ENCODE data around the gene CCDC60. TPM values are rescaled to one million over a fixed set of nuclear protein-coding genes. Genes with fewer than 3 reads are reported as not detected.
"Not testable (repeated sequence)": the region's sequence is repeated elsewhere in the genome, so short reads cannot be mapped to it uniquely, and the experiment has no call there.

CCDC60 gene
- polyA plus RNA-seq, 3 donors, result not detected

GRCh38 chr12:119354172-119354571, 19.6 kb downstream of the CCDC60 start:
- Histone ChIP-seq H3K4me3 (replicated peaks in 1 of 3; ENCODE audit: low read depth in 2 of 3, low read length in 3 of 3) (no peak overlapping the region), H3K79me2 (ENCODE audit: insufficient read depth, low read length) (no peaks in the 10 kb centered on the region), H3K4me2 (replicated peaks; ENCODE audit: extremely low read depth, low read length, poor library complexity, severe bottlenecking) (no peak overlapping the region), H4K20me1 (ENCODE audit: insufficient read depth, low read length) (no peaks in the 10 kb centered on the region), H2AFZ (ENCODE audit: insufficient read depth, low read depth, low read length, poor library complexity, severe bottlenecking) (no peak overlapping the region), H3K27me3 (ENCODE audit: control insufficient read depth in 2 of 2, insufficient read depth in 2 of 2, low read length in 2 of 2) (no peaks in the 10 kb centered on the region), H3K9ac (ENCODE audit: insufficient read depth, low read length, poor library complexity, severe bottlenecking) (no peak overlapping the region), H3K27ac (ENCODE audit: low read depth in 1 of 2, low read length in 2 of 2) (no peak overlapping the region), H3K36me3 (replicated peaks in 1 of 2; ENCODE audit: control insufficient read depth in 1 of 2, insufficient read depth in 2 of 2, low read length in 2 of 2) (no peaks in the 10 kb centered on the region), H3K9me3 (replicated peaks in 1 of 2; ENCODE audit: control insufficient read depth in 1 of 2, insufficient read depth in 1 of 2, low read length in 2 of 2) (peaks cover 0 to 10% of the 10 kb centered on the region in 2 donors), H3K4me1 (ENCODE audit: control insufficient read depth in 1 of 2, insufficient read depth in 2 of 2, low read length in 2 of 2) (no peaks in the 10 kb centered on the region)
- Mint-ChIP-seq H3K9me3 (peaks cover 5 to 20% (median 11%) of the 10 kb centered on the region in 7 donors), H3K4me1 (no peaks in the 10 kb centered on the region), H3K27me3 (ENCODE audit: low read depth in 3 of 3) (peaks cover 3 to 6% (median 5%) of the 10 kb centered on the region in 3 donors), H3K36me3 (no peaks in the 10 kb centered on the region), H3K4me3 (no peak overlapping the region), H3K27ac (no peak overlapping the region)
- DNase-seq, result no peak
- intact Hi-C loops (cut with micrococcal nuclease), result no loop called here
- TF ChIP-seq CTCF (IDR thresholded peaks at IDR 0.05), result no peak
- no CpG with 5 or more reads among the region's 4 CpGs for WGBS (ENCODE audit: insufficient coverage)

GRCh38 chr12:119360366-119360765, 25.8 kb downstream of the CCDC60 start:
- H3K4me1 ChIP-seq (ENCODE audit: control insufficient read depth in 1 of 2, insufficient read depth in 2 of 2, low read length in 2 of 2); H3K4me3 ChIP-seq (replicated peaks in 1 of 3; ENCODE audit: low read depth in 2 of 3, low read length in 3 of 3); H3K4me2 ChIP-seq (replicated peaks; ENCODE audit: extremely low read depth, low read length, poor library complexity, severe bottlenecking); H4K20me1 ChIP-seq (ENCODE audit: insufficient read depth, low read length); H3K36me3 Mint-ChIP-seq; H3K9me3 ChIP-seq (replicated peaks in 1 of 2; ENCODE audit: control insufficient read depth in 1 of 2, insufficient read depth in 1 of 2, low read length in 2 of 2); H3K4me1 Mint-ChIP-seq; H3K27me3 ChIP-seq (ENCODE audit: control insufficient read depth in 2 of 2, insufficient read depth in 2 of 2, low read length in 2 of 2); H2AFZ ChIP-seq (ENCODE audit: insufficient read depth, low read depth, low read length, poor library complexity, severe bottlenecking); H3K36me3 ChIP-seq (replicated peaks in 1 of 2; ENCODE audit: control insufficient read depth in 1 of 2, insufficient read depth in 2 of 2, low read length in 2 of 2); H3K9me3 Mint-ChIP-seq; H3K79me2 ChIP-seq (ENCODE audit: insufficient read depth, low read length); H3K27me3 Mint-ChIP-seq (ENCODE audit: low read depth in 3 of 3); H3K4me3 Mint-ChIP-seq; intact Hi-C loops (cut with micrococcal nuclease); H3K27ac Mint-ChIP-seq; DNase-seq; H3K9ac ChIP-seq (ENCODE audit: insufficient read depth, low read length, poor library complexity, severe bottlenecking); H3K27ac ChIP-seq (ENCODE audit: low read depth in 1 of 2, low read length in 2 of 2): not testable (repeated sequence)
- WGBS (ENCODE audit: insufficient coverage), result no CpG with 5 or more reads among the region's 33 CpGs

Measured in CD14-positive monocyte (primary cell).